Measurements from ENCODE around the gene EBF4. TPM values are rescaled to one million over a fixed set of nuclear protein-coding genes. Genes with fewer than 3 reads are reported as not detected.

Gene EBF4
- polyA plus RNA-seq, 1 donor from 2014 or later = 13.2 TPM

DNA sequence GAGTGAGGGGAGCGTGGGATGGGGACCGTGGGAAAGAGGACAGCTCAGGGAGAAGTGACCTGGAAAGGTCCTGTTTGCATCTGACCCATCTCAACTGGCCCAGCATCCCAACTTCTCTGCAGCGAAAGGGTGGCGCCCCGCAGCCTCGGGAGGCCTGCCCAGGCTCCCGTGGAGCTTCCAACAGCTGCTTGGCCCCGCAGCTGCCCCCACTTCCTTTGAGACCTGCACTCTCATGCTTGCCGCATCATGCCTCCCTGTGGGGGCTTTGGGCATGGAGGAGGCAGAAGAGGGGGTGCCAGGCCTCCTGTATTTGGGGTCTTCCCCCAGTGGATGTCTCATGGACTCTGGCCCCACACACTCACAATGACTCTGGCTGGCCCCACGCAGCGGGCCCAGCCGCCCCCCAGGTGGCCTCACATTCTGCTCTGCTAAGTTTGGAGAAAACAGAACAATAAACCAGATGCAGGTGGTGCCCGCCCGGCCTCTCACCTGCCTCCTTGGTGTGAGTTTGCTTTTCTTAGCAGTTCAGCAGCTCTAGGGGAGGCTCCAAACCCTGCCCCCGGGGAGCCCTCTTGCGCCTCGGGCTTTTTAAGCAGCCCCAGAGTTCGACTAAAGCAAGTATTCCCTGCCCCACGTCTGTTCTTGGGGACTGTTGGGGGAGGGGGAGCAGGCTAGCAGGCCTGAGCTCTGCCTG, 67.2 kb downstream of the EBF4 start:
- H3K9me2 ChIP-seq (ENCODE audit: insufficient read depth, low read length) = no peaks in the 10 kb centered on the region
- H3K27me3 ChIP-seq (ENCODE audit: insufficient read depth, low read depth, low read length) = no peaks in the 10 kb centered on the region
- no peak overlapping the region for H3K27ac ChIP-seq (ENCODE audit: low read length)
- H2AFZ ChIP-seq (ENCODE audit: low read depth, low read length) = no peak overlapping the region
- H3K36me3 ChIP-seq (ENCODE audit: insufficient read depth, low read length) = no peaks in the 10 kb centered on the region
- H3K9me3 ChIP-seq (ENCODE audit: low read length) = no peaks in the 10 kb centered on the region
- no peak overlapping the region for H3K9ac ChIP-seq (ENCODE audit: low read length)
- H3K4me2 ChIP-seq (ENCODE audit: low read length) = no peak overlapping the region
- TF ChIP-seq SMC3 (conservative IDR thresholded peaks at IDR 0.05; ENCODE audit: poor library complexity) (no peak), RAD21 (conservative IDR thresholded peaks at IDR 0.05) (no peak), EP300 (conservative IDR thresholded peaks at IDR 0.05; ENCODE audit: poor library complexity, severe bottlenecking) (no peak), EZH2 (IDR thresholded peaks at IDR 0.05; ENCODE audit: borderline replicate concordance, insufficient read depth, low read length, poor library complexity, severe bottlenecking) (no peak), TAF1 (IDR thresholded peaks at IDR 0.05; ENCODE audit: low read depth) (no peak)
- H3F3A ChIP-seq (ENCODE audit: insufficient read depth, low read length, poor library complexity, severe bottlenecking) = no peaks in the 10 kb centered on the region
- no peaks in the 10 kb centered on the region for H3K79me2 ChIP-seq (replicated peaks; ENCODE audit: insufficient read depth, low read length)
- H3K4me3 ChIP-seq (ENCODE audit: low read length) = no peak overlapping the region
- H4K20me1 ChIP-seq (ENCODE audit: insufficient read depth) = no peaks in the 10 kb centered on the region

DNA sequence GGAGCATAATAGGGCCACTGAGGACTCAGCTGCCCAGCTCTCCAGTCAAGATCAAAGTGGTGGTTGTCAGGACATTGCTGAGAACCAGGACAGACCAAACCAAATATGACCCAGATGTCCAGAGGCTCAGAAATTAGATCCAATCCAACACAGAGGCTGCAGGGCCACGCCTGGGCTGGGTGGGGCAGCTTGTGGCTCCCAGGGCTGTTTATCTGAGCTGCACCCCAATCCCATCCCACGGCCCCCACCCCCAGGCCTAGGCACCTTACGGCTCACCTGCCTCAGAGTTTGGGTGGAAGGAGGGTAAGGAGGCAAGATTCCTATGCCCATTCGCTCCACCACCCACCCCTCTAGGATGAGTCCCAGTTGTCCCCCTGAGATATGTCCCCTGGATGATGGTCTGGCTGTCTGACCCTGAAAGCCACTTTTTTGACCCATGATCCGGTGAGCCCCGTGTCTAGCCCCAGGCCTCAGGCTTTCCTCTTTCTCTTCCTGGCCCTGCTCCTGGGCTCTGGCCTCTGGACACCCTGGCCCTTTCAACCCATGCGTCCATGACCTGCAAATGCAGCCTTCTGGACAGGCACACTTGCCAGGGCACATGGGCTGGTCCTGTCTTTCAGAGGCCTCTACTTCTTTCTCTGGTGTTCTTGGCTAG, 67.8 kb downstream of the EBF4 start:
- Histone ChIP-seq H3K36me3 (ENCODE audit: insufficient read depth, low read length) (no peaks in the 10 kb centered on the region), H3K27ac (ENCODE audit: low read length) (no peak overlapping the region), H3K27me3 (ENCODE audit: insufficient read depth, low read depth, low read length) (no peaks in the 10 kb centered on the region), H2AFZ (ENCODE audit: low read depth, low read length) (no peak overlapping the region), H3K4me3 (ENCODE audit: low read length) (no peak overlapping the region), H3K9me2 (ENCODE audit: insufficient read depth, low read length) (no peaks in the 10 kb centered on the region), H3K9me3 (ENCODE audit: low read length) (no peaks in the 10 kb centered on the region), H3K79me2 (replicated peaks; ENCODE audit: insufficient read depth, low read length) (no peaks in the 10 kb centered on the region), H3K9ac (ENCODE audit: low read length) (no peak overlapping the region), H3F3A (ENCODE audit: insufficient read depth, low read length, poor library complexity, severe bottlenecking) (no peaks in the 10 kb centered on the region), H3K4me2 (ENCODE audit: low read length) (no peak overlapping the region), H4K20me1 (ENCODE audit: insufficient read depth) (no peaks in the 10 kb centered on the region)
- TF ChIP-seq RAD21 (conservative IDR thresholded peaks at IDR 0.05) (no peak), EP300 (conservative IDR thresholded peaks at IDR 0.05; ENCODE audit: poor library complexity, severe bottlenecking) (no peak), EZH2 (IDR thresholded peaks at IDR 0.05; ENCODE audit: borderline replicate concordance, insufficient read depth, low read length, poor library complexity, severe bottlenecking) (no peak), TAF1 (IDR thresholded peaks at IDR 0.05; ENCODE audit: low read depth) (no peak), MXI1 (conservative IDR thresholded peaks at IDR 0.05; ENCODE audit: poor library complexity, severe bottlenecking) (no peak), POLR2AphosphoS5 (IDR thresholded peaks at IDR 0.05) (no peak), SMC3 (conservative IDR thresholded peaks at IDR 0.05; ENCODE audit: poor library complexity) (no peak)
- TF ChIP-seq, protein P1, sequence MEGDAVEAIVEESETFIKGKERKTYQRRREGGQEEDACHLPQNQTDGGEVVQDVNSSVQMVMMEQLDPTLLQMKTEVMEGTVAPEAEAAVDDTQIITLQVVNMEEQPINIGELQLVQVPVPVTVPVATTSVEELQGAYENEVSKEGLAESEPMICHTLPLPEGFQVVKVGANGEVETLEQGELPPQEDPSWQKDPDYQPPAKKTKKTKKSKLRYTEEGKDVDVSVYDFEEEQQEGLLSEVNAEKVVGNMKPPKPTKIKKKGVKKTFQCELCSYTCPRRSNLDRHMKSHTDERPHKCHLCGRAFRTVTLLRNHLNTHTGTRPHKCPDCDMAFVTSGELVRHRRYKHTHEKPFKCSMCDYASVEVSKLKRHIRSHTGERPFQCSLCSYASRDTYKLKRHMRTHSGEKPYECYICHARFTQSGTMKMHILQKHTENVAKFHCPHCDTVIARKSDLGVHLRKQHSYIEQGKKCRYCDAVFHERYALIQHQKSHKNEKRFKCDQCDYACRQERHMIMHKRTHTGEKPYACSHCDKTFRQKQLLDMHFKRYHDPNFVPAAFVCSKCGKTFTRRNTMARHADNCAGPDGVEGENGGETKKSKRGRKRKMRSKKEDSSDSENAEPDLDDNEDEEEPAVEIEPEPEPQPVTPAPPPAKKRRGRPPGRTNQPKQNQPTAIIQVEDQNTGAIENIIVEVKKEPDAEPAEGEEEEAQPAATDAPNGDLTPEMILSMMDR (IDR thresholded peaks at IDR 0.05; ENCODE audit: poor library complexity, severe bottlenecking) = no peak
- TF ChIP-seq, protein P2, sequence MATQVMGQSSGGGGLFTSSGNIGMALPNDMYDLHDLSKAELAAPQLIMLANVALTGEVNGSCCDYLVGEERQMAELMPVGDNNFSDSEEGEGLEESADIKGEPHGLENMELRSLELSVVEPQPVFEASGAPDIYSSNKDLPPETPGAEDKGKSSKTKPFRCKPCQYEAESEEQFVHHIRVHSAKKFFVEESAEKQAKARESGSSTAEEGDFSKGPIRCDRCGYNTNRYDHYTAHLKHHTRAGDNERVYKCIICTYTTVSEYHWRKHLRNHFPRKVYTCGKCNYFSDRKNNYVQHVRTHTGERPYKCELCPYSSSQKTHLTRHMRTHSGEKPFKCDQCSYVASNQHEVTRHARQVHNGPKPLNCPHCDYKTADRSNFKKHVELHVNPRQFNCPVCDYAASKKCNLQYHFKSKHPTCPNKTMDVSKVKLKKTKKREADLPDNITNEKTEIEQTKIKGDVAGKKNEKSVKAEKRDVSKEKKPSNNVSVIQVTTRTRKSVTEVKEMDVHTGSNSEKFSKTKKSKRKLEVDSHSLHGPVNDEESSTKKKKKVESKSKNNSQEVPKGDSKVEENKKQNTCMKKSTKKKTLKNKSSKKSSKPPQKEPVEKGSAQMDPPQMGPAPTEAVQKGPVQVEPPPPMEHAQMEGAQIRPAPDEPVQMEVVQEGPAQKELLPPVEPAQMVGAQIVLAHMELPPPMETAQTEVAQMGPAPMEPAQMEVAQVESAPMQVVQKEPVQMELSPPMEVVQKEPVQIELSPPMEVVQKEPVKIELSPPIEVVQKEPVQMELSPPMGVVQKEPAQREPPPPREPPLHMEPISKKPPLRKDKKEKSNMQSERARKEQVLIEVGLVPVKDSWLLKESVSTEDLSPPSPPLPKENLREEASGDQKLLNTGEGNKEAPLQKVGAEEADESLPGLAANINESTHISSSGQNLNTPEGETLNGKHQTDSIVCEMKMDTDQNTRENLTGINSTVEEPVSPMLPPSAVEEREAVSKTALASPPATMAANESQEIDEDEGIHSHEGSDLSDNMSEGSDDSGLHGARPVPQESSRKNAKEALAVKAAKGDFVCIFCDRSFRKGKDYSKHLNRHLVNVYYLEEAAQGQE (IDR thresholded peaks at IDR 0.05; ENCODE audit: borderline replicate concordance) = no peak

All from neural cell (in vitro differentiated cells).